ENCODE results near the gene PNISR.
A peak's percentile ranks its signal among the peaks of the same experiment; 100 is the strongest.

The PNISR gene

GRCh38 chr6:99369533-99369932 lies 55.6 kb downstream of the PNISR start:
- Histone ChIP-seq H3K9ac (ENCODE audit: low read length) (no peak overlapping the region), H3K4me3 (ENCODE audit: low read length) (no peak overlapping the region), H3K36me3 (ENCODE audit: control insufficient read depth, insufficient read depth, low read length) (no peaks in the 10 kb centered on the region), H2BK5ac (ENCODE audit: low read length) (no peak overlapping the region), H3K56ac (ENCODE audit: low read length) (no peak overlapping the region), H2AK5ac (ENCODE audit: low read length) (no peak overlapping the region), H3K27me3 (ENCODE audit: insufficient read depth, low read length, poor library complexity) (no peaks in the 10 kb centered on the region), H2BK120ac (ENCODE audit: low read depth, low read length) (no peak overlapping the region), H3K4me1 (ENCODE audit: control insufficient read depth, low read depth, low read length) (no peaks in the 10 kb centered on the region), H3K79me2 (ENCODE audit: control insufficient read depth, insufficient read depth, low read length) (no peaks in the 10 kb centered on the region), H3K79me1 (ENCODE audit: low read length) (no peaks in the 10 kb centered on the region), H3K4ac (ENCODE audit: low read depth, low read length) (no peak overlapping the region), H2BK15ac (replicated peaks; ENCODE audit: low read depth) (no peak overlapping the region), H3K4me2 (ENCODE audit: low read length) (no peak overlapping the region), H4K8ac (ENCODE audit: low read depth, low read length) (no peak overlapping the region), H3K27ac (ENCODE audit: low read depth, low read length) (no peak overlapping the region), H4K5ac (ENCODE audit: low read length) (no peak overlapping the region), H3K18ac (ENCODE audit: low read length) (no peak overlapping the region), H3K23ac (ENCODE audit: low read length) (no peak overlapping the region)
- peak; percentile 57 for DNase-seq

- Histone ChIP-seq H3K18ac (ENCODE audit: low read length) (no peak overlapping the region), H2AK5ac (ENCODE audit: low read length) (no peak overlapping the region), H3K4ac (ENCODE audit: low read depth, low read length) (no peak overlapping the region), H3K4me1 (ENCODE audit: control insufficient read depth, low read depth, low read length) (no peaks in the 10 kb centered on the region), H4K5ac (ENCODE audit: low read length) (no peak overlapping the region), H2BK15ac (replicated peaks; ENCODE audit: low read depth) (no peak overlapping the region), H2BK120ac (ENCODE audit: low read depth, low read length) (no peak overlapping the region), H3K79me1 (ENCODE audit: low read length) (no peaks in the 10 kb centered on the region), H2BK5ac (ENCODE audit: low read length) (no peak overlapping the region), H3K4me3 (ENCODE audit: low read length) (no peak overlapping the region), H3K27ac (ENCODE audit: low read depth, low read length) (no peak overlapping the region), H3K36me3 (ENCODE audit: control insufficient read depth, insufficient read depth, low read length) (no peaks in the 10 kb centered on the region), H3K27me3 (ENCODE audit: insufficient read depth, low read length, poor library complexity) (no peaks in the 10 kb centered on the region), H3K79me2 (ENCODE audit: control insufficient read depth, insufficient read depth, low read length) (no peaks in the 10 kb centered on the region), H3K23ac (ENCODE audit: low read length) (no peak overlapping the region), H3K4me2 (ENCODE audit: low read length) (no peak overlapping the region), H3K9ac (ENCODE audit: low read length) (no peak overlapping the region), H4K8ac (ENCODE audit: low read depth, low read length) (no peak overlapping the region), H3K56ac (ENCODE audit: low read length) (no peak overlapping the region)
- DNase-seq = no peak
- WGBS (ENCODE audit: extremely low coverage, insufficient coverage, low lambda C conversion rate) = no CpG with 5 or more reads among the region's 2 CpGs
Measured at GRCh38 chr6:99366852-99367251, 58.3 kb downstream of the PNISR start.

- no peak for DNase-seq
- Histone ChIP-seq H4K8ac (ENCODE audit: low read depth, low read length) (no peak overlapping the region), H3K27ac (ENCODE audit: low read depth, low read length) (no peak overlapping the region), H3K36me3 (ENCODE audit: control insufficient read depth, insufficient read depth, low read length) (no peaks in the 10 kb centered on the region), H3K4ac (ENCODE audit: low read depth, low read length) (no peak overlapping the region), H3K79me2 (ENCODE audit: control insufficient read depth, insufficient read depth, low read length) (no peaks in the 10 kb centered on the region), H2BK5ac (ENCODE audit: low read length) (no peak overlapping the region), H2BK15ac (replicated peaks; ENCODE audit: low read depth) (no peak overlapping the region), H3K79me1 (ENCODE audit: low read length) (no peaks in the 10 kb centered on the region), H2BK120ac (ENCODE audit: low read depth, low read length) (no peak overlapping the region), H3K4me1 (ENCODE audit: control insufficient read depth, low read depth, low read length) (no peaks in the 10 kb centered on the region), H3K4me3 (ENCODE audit: low read length) (no peak overlapping the region), H3K9ac (ENCODE audit: low read length) (no peak overlapping the region), H3K18ac (ENCODE audit: low read length) (no peak overlapping the region), H3K4me2 (ENCODE audit: low read length) (no peak overlapping the region), H4K5ac (ENCODE audit: low read length) (no peak overlapping the region), H2AK5ac (ENCODE audit: low read length) (no peak overlapping the region), H3K27me3 (ENCODE audit: insufficient read depth, low read length, poor library complexity) (no peaks in the 10 kb centered on the region), H3K56ac (ENCODE audit: low read length) (no peak overlapping the region), H3K23ac (ENCODE audit: low read length) (no peak overlapping the region)
- WGBS (ENCODE audit: extremely low coverage, insufficient coverage, low lambda C conversion rate) = no CpG with 5 or more reads among the region's 5 CpGs
Measured at GRCh38 chr6:99364026-99364425, 61.1 kb downstream of the PNISR start.

- H2BK5ac ChIP-seq (ENCODE audit: low read length) = no peak overlapping the region
- H3K18ac ChIP-seq (ENCODE audit: low read length) = no peak overlapping the region
- no peak for DNase-seq
- H3K36me3 ChIP-seq (ENCODE audit: control insufficient read depth, insufficient read depth, low read length) = no peaks in the 10 kb centered on the region
- H2AK5ac ChIP-seq (ENCODE audit: low read length) = no peak overlapping the region
- H3K79me2 ChIP-seq (ENCODE audit: control insufficient read depth, insufficient read depth, low read length) = no peaks in the 10 kb centered on the region
- H4K8ac ChIP-seq (ENCODE audit: low read depth, low read length) = no peak overlapping the region
- H2BK120ac ChIP-seq (ENCODE audit: low read depth, low read length) = no peak overlapping the region
- no peak overlapping the region for H3K56ac ChIP-seq (ENCODE audit: low read length)
- H4K5ac ChIP-seq (ENCODE audit: low read length) = no peak overlapping the region
- H3K23ac ChIP-seq (ENCODE audit: low read length) = no peak overlapping the region
- H3K4me1 ChIP-seq (ENCODE audit: control insufficient read depth, low read depth, low read length) = no peaks in the 10 kb centered on the region
- H3K27me3 ChIP-seq (ENCODE audit: insufficient read depth, low read length, poor library complexity) = no peaks in the 10 kb centered on the region
- H3K9ac ChIP-seq (ENCODE audit: low read length) = no peak overlapping the region
- no peak overlapping the region for H2BK15ac ChIP-seq (replicated peaks; ENCODE audit: low read depth)
- no peak overlapping the region for H3K4ac ChIP-seq (ENCODE audit: low read depth, low read length)
- no peak overlapping the region for H3K4me2 ChIP-seq (ENCODE audit: low read length)
- H3K4me3 ChIP-seq (ENCODE audit: low read length) = no peak overlapping the region
- no peak overlapping the region for H3K27ac ChIP-seq (ENCODE audit: low read depth, low read length)
- WGBS (ENCODE audit: extremely low coverage, insufficient coverage, low lambda C conversion rate) = no CpG with 5 or more reads among the region's 1 CpG
- H3K79me1 ChIP-seq (ENCODE audit: low read length) = no peaks in the 10 kb centered on the region
Measured at GRCh38 chr6:99362678-99363268, 62.3 kb downstream of the PNISR start.

GRCh38 chr6:99359800-99360199 lies 65.3 kb downstream of the PNISR start:
- no CpG with 5 or more reads among the region's 1 CpG for WGBS (ENCODE audit: extremely low coverage, insufficient coverage, low lambda C conversion rate)
- H3K23ac ChIP-seq (ENCODE audit: low read length) = no peak overlapping the region
- H3K27ac ChIP-seq (ENCODE audit: low read depth, low read length) = no peak overlapping the region

GRCh38 chr6:99356641-99357040 lies 68.5 kb downstream of the PNISR start:
- Histone ChIP-seq H3K79me2 (ENCODE audit: control insufficient read depth, insufficient read depth, low read length) (no peaks in the 10 kb centered on the region), H3K18ac (ENCODE audit: low read length) (no peak overlapping the region), H3K27me3 (ENCODE audit: insufficient read depth, low read length, poor library complexity) (no peaks in the 10 kb centered on the region), H3K4ac (ENCODE audit: low read depth, low read length) (no peak overlapping the region), H4K8ac (ENCODE audit: low read depth, low read length) (no peak overlapping the region), H3K4me1 (ENCODE audit: control insufficient read depth, low read depth, low read length) (no peaks in the 10 kb centered on the region), H3K4me3 (ENCODE audit: low read length) (no peak overlapping the region), H3K23ac (ENCODE audit: low read length) (no peak overlapping the region), H3K56ac (ENCODE audit: low read length) (no peak overlapping the region), H2BK15ac (replicated peaks; ENCODE audit: low read depth) (no peak overlapping the region), H4K5ac (ENCODE audit: low read length) (no peak overlapping the region), H3K36me3 (ENCODE audit: control insufficient read depth, insufficient read depth, low read length) (no peaks in the 10 kb centered on the region), H2AK5ac (ENCODE audit: low read length) (no peak overlapping the region), H3K27ac (ENCODE audit: low read depth, low read length) (no peak overlapping the region), H3K79me1 (ENCODE audit: low read length) (no peaks in the 10 kb centered on the region), H3K4me2 (ENCODE audit: low read length) (no peak overlapping the region), H2BK5ac (ENCODE audit: low read length) (no peak overlapping the region), H3K9ac (ENCODE audit: low read length) (no peak overlapping the region), H2BK120ac (ENCODE audit: low read depth, low read length) (no peak overlapping the region)
- no CpG with 5 or more reads among the region's 1 CpG for WGBS (ENCODE audit: extremely low coverage, insufficient coverage, low lambda C conversion rate)
- no peak for DNase-seq

More at GRCh38 chr6:99359800-99360199, 65.3 kb downstream of the PNISR start:
- no peaks in the 10 kb centered on the region for H3K4me1 ChIP-seq (ENCODE audit: control insufficient read depth, low read depth, low read length)
- H4K8ac ChIP-seq (ENCODE audit: low read depth, low read length) = no peak overlapping the region
- H2BK5ac ChIP-seq (ENCODE audit: low read length) = no peak overlapping the region
- H3K4me3 ChIP-seq (ENCODE audit: low read length) = no peak overlapping the region
- no peaks in the 10 kb centered on the region for H3K79me2 ChIP-seq (ENCODE audit: control insufficient read depth, insufficient read depth, low read length)
- no peak overlapping the region for H2AK5ac ChIP-seq (ENCODE audit: low read length)
- no peak for DNase-seq
- H3K27me3 ChIP-seq (ENCODE audit: insufficient read depth, low read length, poor library complexity) = no peaks in the 10 kb centered on the region
- no peaks in the 10 kb centered on the region for H3K79me1 ChIP-seq (ENCODE audit: low read length)
- H2BK120ac ChIP-seq (ENCODE audit: low read depth, low read length) = no peak overlapping the region
- H2BK15ac ChIP-seq (replicated peaks; ENCODE audit: low read depth) = no peak overlapping the region
- no peaks in the 10 kb centered on the region for H3K36me3 ChIP-seq (ENCODE audit: control insufficient read depth, insufficient read depth, low read length)
- no peak overlapping the region for H3K4me2 ChIP-seq (ENCODE audit: low read length)
- H3K9ac ChIP-seq (ENCODE audit: low read length) = no peak overlapping the region
- no peak overlapping the region for H4K5ac ChIP-seq (ENCODE audit: low read length)
- no peak overlapping the region for H3K18ac ChIP-seq (ENCODE audit: low read length)
- no peak overlapping the region for H3K4ac ChIP-seq (ENCODE audit: low read depth, low read length)
- no peak overlapping the region for H3K56ac ChIP-seq (ENCODE audit: low read length)
